ENCODE results near the gene BRME1.

DNA sequence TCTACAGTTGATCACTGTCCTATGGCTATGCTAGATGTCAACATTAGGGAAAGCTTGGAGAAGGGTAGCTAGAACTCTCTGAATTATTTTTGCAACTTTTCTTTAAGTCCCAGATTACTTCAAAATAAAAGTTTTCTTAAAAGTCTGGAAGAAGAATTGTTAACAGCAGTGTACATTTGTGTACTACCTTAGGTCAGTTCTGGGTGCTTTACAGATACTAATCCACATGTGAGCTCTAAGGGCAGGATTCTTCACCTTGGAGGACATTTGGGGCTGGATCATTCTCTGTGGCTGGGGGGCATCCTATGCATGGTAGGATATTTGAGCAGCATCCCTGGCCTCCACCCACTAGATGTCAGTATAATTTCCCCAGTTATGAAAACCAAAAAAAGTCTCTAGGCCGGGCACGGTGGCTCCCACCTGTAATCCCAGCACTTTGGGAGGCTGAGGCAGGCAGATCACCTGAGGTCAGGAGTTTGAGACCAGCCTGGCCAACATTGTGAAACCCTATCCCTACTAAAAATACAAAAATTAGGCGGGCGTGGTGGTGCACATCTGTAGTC lies 2.8 kb downstream of the BRME1 start:
- TF ChIP-seq, protein P1, sequence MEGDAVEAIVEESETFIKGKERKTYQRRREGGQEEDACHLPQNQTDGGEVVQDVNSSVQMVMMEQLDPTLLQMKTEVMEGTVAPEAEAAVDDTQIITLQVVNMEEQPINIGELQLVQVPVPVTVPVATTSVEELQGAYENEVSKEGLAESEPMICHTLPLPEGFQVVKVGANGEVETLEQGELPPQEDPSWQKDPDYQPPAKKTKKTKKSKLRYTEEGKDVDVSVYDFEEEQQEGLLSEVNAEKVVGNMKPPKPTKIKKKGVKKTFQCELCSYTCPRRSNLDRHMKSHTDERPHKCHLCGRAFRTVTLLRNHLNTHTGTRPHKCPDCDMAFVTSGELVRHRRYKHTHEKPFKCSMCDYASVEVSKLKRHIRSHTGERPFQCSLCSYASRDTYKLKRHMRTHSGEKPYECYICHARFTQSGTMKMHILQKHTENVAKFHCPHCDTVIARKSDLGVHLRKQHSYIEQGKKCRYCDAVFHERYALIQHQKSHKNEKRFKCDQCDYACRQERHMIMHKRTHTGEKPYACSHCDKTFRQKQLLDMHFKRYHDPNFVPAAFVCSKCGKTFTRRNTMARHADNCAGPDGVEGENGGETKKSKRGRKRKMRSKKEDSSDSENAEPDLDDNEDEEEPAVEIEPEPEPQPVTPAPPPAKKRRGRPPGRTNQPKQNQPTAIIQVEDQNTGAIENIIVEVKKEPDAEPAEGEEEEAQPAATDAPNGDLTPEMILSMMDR (IDR thresholded peaks at IDR 0.05; ENCODE audit: low read depth, low read length, poor library complexity, severe bottlenecking): peak; percentile 75
- no peak for TF ChIP-seq EZH2phosphoT487 (IDR thresholded peaks at IDR 0.05; ENCODE audit: borderline replicate concordance, low read length)

All from DOHH2 (cell line).